ENCODE data around the gene WDR73. TPM values are rescaled to one million over a fixed set of nuclear protein-coding genes. Genes with fewer than 3 reads are reported as not detected.

The WDR73 gene
- total and polyA plus RNA-seq, 2 donors (not counting 3 experiments of a cell fraction or from before 2014, with no cell fraction given): 29.0 to 29.1 TPM

DNA sequence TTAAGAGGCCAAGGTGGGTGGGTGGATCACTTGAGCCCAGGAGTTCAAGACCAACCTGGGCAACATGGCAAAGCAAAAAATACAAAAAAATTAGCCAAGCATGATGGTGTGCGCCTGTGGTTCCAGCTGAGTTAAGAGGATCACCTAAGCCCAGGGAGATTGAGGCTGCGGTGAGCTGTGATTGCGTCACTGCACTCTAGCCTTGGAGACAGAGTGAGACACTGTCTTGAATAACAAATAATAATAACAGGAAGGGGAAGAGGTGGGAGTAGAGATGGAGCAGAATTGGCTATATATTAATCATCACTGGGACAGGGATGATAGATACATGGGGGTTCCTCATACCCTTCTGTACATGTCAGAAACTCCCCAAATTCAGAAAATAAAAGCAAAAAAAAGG lies 27.7 kb upstream of the WDR73 start:
- POLR2A ChIA-PET: interaction anchor here (1.0 kb wide), 1 partner anchor 34 kb away, joined by 3 read pairs; the partner anchor contains the start of gene SEC11A
- H3K9me3 ChIP-seq (replicated peaks; ENCODE audit: control insufficient read depth, insufficient read depth, low read length): no peaks in the 10 kb centered on the region
- H3K9ac ChIP-seq (replicated peaks; ENCODE audit: extremely low read depth, insufficient read depth, low read length): no peak overlapping the region
- no TSS peak for BruUV-seq (replicated peaks)
- peaks cover 6% of the 10 kb centered on the region for H3K4me1 ChIP-seq (ENCODE audit: control insufficient read depth, extremely low read depth, insufficient read depth, low read length)
- intact Hi-C loops (cut with micrococcal nuclease): loop anchor here (2.0 kb wide), 1 partner anchor 15 kb away; no protein-coding TSS in a partner anchor
- H3K27ac ChIP-seq (ENCODE audit: insufficient read depth, low read depth, low read length): no peak overlapping the region
- no peak overlapping the region for H3K4me2 ChIP-seq (ENCODE audit: insufficient read depth, low read length)
- DNase-seq (ENCODE audit: low read depth, low spot score) (peak; percentile 18), FAIRE-seq (no peak)
- H3K9me1 ChIP-seq (replicated peaks; ENCODE audit: control insufficient read depth, extremely low read depth, insufficient read depth, low read length): no peaks in the 10 kb centered on the region
- CTCF ChIA-PET: interaction anchor here (1.1 kb wide), 1 partner anchor 27 kb away, joined by 3 read pairs; no protein-coding TSS in a partner anchor
- peaks cover 7 to 8% of the 10 kb centered on the region in 2 experiments for H3K36me3 ChIP-seq (ENCODE audit: control insufficient read depth in 2 of 2, extremely low read depth in 1 of 2, insufficient read depth in 2 of 2, low read length in 2 of 2)
- TF ChIP-seq, protein P1, sequence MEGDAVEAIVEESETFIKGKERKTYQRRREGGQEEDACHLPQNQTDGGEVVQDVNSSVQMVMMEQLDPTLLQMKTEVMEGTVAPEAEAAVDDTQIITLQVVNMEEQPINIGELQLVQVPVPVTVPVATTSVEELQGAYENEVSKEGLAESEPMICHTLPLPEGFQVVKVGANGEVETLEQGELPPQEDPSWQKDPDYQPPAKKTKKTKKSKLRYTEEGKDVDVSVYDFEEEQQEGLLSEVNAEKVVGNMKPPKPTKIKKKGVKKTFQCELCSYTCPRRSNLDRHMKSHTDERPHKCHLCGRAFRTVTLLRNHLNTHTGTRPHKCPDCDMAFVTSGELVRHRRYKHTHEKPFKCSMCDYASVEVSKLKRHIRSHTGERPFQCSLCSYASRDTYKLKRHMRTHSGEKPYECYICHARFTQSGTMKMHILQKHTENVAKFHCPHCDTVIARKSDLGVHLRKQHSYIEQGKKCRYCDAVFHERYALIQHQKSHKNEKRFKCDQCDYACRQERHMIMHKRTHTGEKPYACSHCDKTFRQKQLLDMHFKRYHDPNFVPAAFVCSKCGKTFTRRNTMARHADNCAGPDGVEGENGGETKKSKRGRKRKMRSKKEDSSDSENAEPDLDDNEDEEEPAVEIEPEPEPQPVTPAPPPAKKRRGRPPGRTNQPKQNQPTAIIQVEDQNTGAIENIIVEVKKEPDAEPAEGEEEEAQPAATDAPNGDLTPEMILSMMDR (IDR thresholded peaks at IDR 0.05; ENCODE audit: extremely low read depth in 1 of 2, insufficient read depth in 1 of 2, low read depth in 1 of 2, low read length in 2 of 2): no peak
- TF ChIP-seq, protein P2, sequence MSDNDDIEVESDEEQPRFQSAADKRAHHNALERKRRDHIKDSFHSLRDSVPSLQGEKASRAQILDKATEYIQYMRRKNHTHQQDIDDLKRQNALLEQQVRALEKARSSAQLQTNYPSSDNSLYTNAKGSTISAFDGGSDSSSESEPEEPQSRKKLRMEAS (IDR thresholded peaks at IDR 0.05; ENCODE audit: insufficient read depth, insufficient read length): no peak
- TF ChIP-seq EZH2 (IDR thresholded peaks at IDR 0.05; ENCODE audit: borderline replicate concordance, low read depth, low read length, severe bottlenecking) (no peak), POLR2A (IDR thresholded peaks at IDR 0.05; ENCODE audit: low read depth, low read length) (no peak), MYC (IDR thresholded peaks at IDR 0.05; ENCODE audit: low read depth, low read length) (no peak), GATA2 (IDR thresholded peaks at IDR 0.05; ENCODE audit: insufficient read depth, insufficient read length, low read depth, low read length) (no peak), JUN (IDR thresholded peaks at IDR 0.05; ENCODE audit: borderline replicate concordance, insufficient read depth, insufficient read length, low read depth) (no peak), FOS (IDR thresholded peaks at IDR 0.05; ENCODE audit: borderline replicate concordance, insufficient read depth, low read length) (no peak), POLR2AphosphoS5 (IDR thresholded peaks at IDR 0.05; ENCODE audit: insufficient read depth, low read depth, low read length) (no peak)
- no peaks in the 10 kb centered on the region for H4K20me1 ChIP-seq (replicated peaks; ENCODE audit: control insufficient read depth, extremely low read depth, insufficient read depth, low read length)
- dilution Hi-C loops (cut with MboI; ENCODE audit: extremely low pct_ligation_motif_present, low sequenced_read_pairs): no loop called here
- no peaks in the 10 kb centered on the region for H3K27me3 ChIP-seq (ENCODE audit: control insufficient read depth in 2 of 2, insufficient read depth in 2 of 2, low read length in 2 of 2)
- H2AFZ ChIP-seq (ENCODE audit: low read depth, low read length): no peak overlapping the region
- peaks cover 7% of the 10 kb centered on the region for H3K79me2 ChIP-seq (ENCODE audit: control insufficient read depth, insufficient read depth, low read length)
- no peak overlapping the region for H3K4me3 ChIP-seq (replicated peaks in 1 of 3; ENCODE audit: insufficient read depth in 1 of 3, low read depth in 1 of 3, low read length in 3 of 3)
